Bronchial epithelial cell (primary cell): ENCODE data around the gene IFNG. TPM values are rescaled to one million over a fixed set of nuclear protein-coding genes. Genes with fewer than 3 reads are reported as not detected.

Experiments
- DNase-seq: peaks from one replicate; pipeline ENCODE4 v3.0.0-alpha.2; 2010; ENCODE audit warnings: low read depth
- FAIRE-seq: peaks from 2 replicates; lab custom pipeline; 2011; peaks lifted over from hg19 to GRCh38; lab: Jason Lieb, UNC
- H3K27me3 ChIP-seq: 2 replicates; pipeline ENCODE4 v1.5.1; 2011; ENCODE audit warnings: low read length; ENCODE audit not compliant: control insufficient read depth, insufficient read depth
- H3K36me3 ChIP-seq: 2 replicates; pipeline ENCODE4 v1.5.1; 2011; ENCODE audit warnings: low read length; ENCODE audit not compliant: control insufficient read depth, insufficient read depth
- H3K4me3 ChIP-seq: 2 replicates; pipeline ENCODE4 v1.5.1; 2011; ENCODE audit warnings: mild to moderate bottlenecking, low read depth, low read length, control low read depth
- CTCF ChIP-seq: IDR thresholded peaks from 2 replicates; pipeline ENCODE4 v1.5.1; 2011; ENCODE audit warnings: mild to moderate bottlenecking, moderate library complexity, low read length, control low read depth, inconsistent platforms; ENCODE audit not compliant: insufficient read depth, severe bottlenecking
- total RNA-seq: library from RNA; depleted of rRNA; stranded (reverse); fragments of >200 nt; gene quantifications from 2 replicates; pipeline ENCODE4 v1.2.1, GENCODE V29; 2014

Gene IFNG
- total RNA-seq, 1 donor from 2014 or later: not detected

- no peak for TF ChIP-seq CTCF
- H3K36me3 ChIP-seq: no peaks in the 10 kb centered on the region
- FAIRE-seq: no peak
- H3K27me3 ChIP-seq: no peaks in the 10 kb centered on the region
- no peak for DNase-seq
- H3K4me3 ChIP-seq: no peak overlapping the region
Observed at GRCh38 chr12:68114606-68115005, 44.9 kb downstream of the IFNG start.

- DNase-seq: no peak
- Histone ChIP-seq H3K36me3 (no peaks in the 10 kb centered on the region), H3K27me3 (no peaks in the 10 kb centered on the region), H3K4me3 (no peak overlapping the region)
- peak; percentile 45 for TF ChIP-seq CTCF
- no peak for FAIRE-seq
Observed at GRCh38 chr12:68113644-68114043, 45.9 kb downstream of the IFNG start.

- no peak for TF ChIP-seq CTCF
- H3K27me3 ChIP-seq: no peaks in the 10 kb centered on the region
- no peak overlapping the region for H3K4me3 ChIP-seq
- FAIRE-seq (no peak), DNase-seq (no peak)
- no peaks in the 10 kb centered on the region for H3K36me3 ChIP-seq
Observed at GRCh38 chr12:68111995-68112394, 47.5 kb downstream of the IFNG start.

GRCh38 chr12:68109444-68110217 is 49.9 kb downstream of the IFNG start:
- H3K27me3 ChIP-seq: no peaks in the 10 kb centered on the region
- no peaks in the 10 kb centered on the region for H3K36me3 ChIP-seq
- no peak overlapping the region for H3K4me3 ChIP-seq
- FAIRE-seq: no peak
- TF ChIP-seq CTCF: no peak
- DNase-seq: no peak

GRCh38 chr12:68109001-68109400 is 50.5 kb downstream of the IFNG start:
- Histone ChIP-seq H3K27me3 (no peaks in the 10 kb centered on the region), H3K36me3 (no peaks in the 10 kb centered on the region), H3K4me3 (no peak overlapping the region)
- no peak for TF ChIP-seq CTCF
- FAIRE-seq: no peak
- no peak for DNase-seq

GRCh38 chr12:68106660-68107059 is 52.9 kb downstream of the IFNG start:
- Histone ChIP-seq H3K4me3 (no peak overlapping the region), H3K27me3 (no peaks in the 10 kb centered on the region), H3K36me3 (no peaks in the 10 kb centered on the region)
- FAIRE-seq (no peak), DNase-seq (no peak)
- TF ChIP-seq CTCF: no peak
